ENCODE measurements around the gene INO80. TPM values are rescaled to one million over a fixed set of nuclear protein-coding genes. Genes with fewer than 3 reads are reported as not detected.

INO80 gene
- total RNA-seq, 4 donors from 2014 or later, result 25.5 to 33.0 (median 27.8) TPM

- Histone ChIP-seq H3K4me1 (no peaks in the 10 kb centered on the region), H3K27me3 (no peaks in the 10 kb centered on the region), H3K36me3 (no peaks in the 10 kb centered on the region), H3K27ac (no peak overlapping the region), H3K4me3 (no peak overlapping the region), H3K9me3 (no peaks in the 10 kb centered on the region)
- no peak for ATAC-seq
- in situ Hi-C loops (cut with MboI; ENCODE audit: low sequenced_read_pairs in 4 of 4), result no loop called here
- intact Hi-C loops (cut with DNase I; ENCODE audit: low total_unique reads), result no loop called here
- no peak for DNase-seq
- no peak for TF ChIP-seq POLR2A (IDR thresholded peaks at IDR 0.05)
- TF ChIP-seq, protein P1, sequence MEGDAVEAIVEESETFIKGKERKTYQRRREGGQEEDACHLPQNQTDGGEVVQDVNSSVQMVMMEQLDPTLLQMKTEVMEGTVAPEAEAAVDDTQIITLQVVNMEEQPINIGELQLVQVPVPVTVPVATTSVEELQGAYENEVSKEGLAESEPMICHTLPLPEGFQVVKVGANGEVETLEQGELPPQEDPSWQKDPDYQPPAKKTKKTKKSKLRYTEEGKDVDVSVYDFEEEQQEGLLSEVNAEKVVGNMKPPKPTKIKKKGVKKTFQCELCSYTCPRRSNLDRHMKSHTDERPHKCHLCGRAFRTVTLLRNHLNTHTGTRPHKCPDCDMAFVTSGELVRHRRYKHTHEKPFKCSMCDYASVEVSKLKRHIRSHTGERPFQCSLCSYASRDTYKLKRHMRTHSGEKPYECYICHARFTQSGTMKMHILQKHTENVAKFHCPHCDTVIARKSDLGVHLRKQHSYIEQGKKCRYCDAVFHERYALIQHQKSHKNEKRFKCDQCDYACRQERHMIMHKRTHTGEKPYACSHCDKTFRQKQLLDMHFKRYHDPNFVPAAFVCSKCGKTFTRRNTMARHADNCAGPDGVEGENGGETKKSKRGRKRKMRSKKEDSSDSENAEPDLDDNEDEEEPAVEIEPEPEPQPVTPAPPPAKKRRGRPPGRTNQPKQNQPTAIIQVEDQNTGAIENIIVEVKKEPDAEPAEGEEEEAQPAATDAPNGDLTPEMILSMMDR (IDR thresholded peaks at IDR 0.05 in 4 of 5, conservative IDR thresholded peaks at IDR 0.05 in 1 of 5), result no peak
Observed at GRCh38 chr15:41154412-41154811, 38.3 kb upstream of the INO80 start.

DNA sequence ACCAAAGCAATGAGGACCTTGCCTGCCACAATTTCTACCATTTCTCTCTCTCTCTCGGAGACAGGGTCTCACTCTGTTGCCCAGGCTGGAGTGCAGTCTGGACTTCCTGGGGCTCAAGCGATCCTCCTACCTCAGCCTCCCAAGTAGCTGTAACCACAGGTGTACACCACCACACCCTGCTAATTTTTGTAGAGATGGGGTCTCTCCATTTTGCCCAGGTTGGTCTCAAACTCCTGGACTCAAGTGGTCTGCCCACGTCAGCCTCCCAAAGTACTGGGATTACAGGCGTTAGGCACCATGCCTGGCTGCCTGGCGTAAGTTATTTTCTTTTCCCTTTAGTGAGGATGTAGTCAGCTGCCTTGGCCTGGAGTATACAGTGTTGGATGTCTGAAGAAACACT, 37.7 kb upstream of the INO80 start:
- no peak overlapping the region for H3K4me3 ChIP-seq
- no peak overlapping the region for H3K27ac ChIP-seq
- in situ Hi-C loops (cut with MboI; ENCODE audit: low sequenced_read_pairs in 4 of 4), result no loop called here
- H3K36me3 ChIP-seq, result no peaks in the 10 kb centered on the region
- H3K4me1 ChIP-seq, result no peaks in the 10 kb centered on the region
- no peak for DNase-seq
- intact Hi-C loops (cut with DNase I; ENCODE audit: low total_unique reads), result no loop called here
- no peaks in the 10 kb centered on the region for H3K9me3 ChIP-seq
- no peaks in the 10 kb centered on the region for H3K27me3 ChIP-seq
- no peak for TF ChIP-seq POLR2A (IDR thresholded peaks at IDR 0.05)
- TF ChIP-seq, protein P1 (IDR thresholded peaks at IDR 0.05 in 4 of 5, conservative IDR thresholded peaks at IDR 0.05 in 1 of 5), result no peak
- ATAC-seq, result no peak

DNA sequence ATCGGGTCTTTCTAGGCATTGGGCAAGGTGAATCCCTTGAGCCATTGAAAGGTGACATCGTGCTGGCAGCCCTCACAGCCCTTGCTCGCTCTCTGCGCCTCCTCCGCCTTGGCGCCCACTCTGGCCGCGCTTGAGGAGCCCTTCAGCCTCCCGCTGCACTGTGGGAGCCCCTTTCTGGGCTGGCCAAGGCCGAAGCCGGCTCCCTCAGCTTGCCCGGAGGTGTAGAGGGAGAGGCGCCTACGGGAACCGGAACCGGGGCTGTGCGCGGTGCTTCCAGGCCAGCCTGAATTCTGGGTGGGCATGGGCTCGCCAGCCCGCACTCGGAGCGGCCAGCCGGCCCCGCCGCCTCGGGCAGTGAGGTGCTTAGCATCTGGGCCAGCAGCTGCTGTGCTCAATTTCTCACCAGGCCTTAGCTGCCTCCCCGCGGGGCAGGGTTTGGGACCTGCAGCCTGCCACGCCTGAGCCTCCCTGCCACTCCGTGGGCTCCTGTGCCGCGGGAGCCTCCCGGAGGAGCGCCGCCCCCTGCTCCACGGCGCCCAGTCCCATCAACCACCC, 35.4 kb upstream of the INO80 start:
- no peak overlapping the region for H3K27ac ChIP-seq
- H3K9me3 ChIP-seq, result no peaks in the 10 kb centered on the region
- TF ChIP-seq POLR2A (IDR thresholded peaks at IDR 0.05), result no peak
- TF ChIP-seq, protein P1 (IDR thresholded peaks at IDR 0.05 in 4 of 5, conservative IDR thresholded peaks at IDR 0.05 in 1 of 5), result no peak
- no peaks in the 10 kb centered on the region for H3K36me3 ChIP-seq
- H3K4me3 ChIP-seq, result no peak overlapping the region
- ATAC-seq, result no peak
- intact Hi-C loops (cut with DNase I; ENCODE audit: low total_unique reads) (no loop called here), in situ Hi-C loops (cut with MboI; ENCODE audit: low sequenced_read_pairs in 4 of 4) (no loop called here)
- no peaks in the 10 kb centered on the region for H3K27me3 ChIP-seq
- DNase-seq, result no peak
- no peaks in the 10 kb centered on the region for H3K4me1 ChIP-seq

DNA sequence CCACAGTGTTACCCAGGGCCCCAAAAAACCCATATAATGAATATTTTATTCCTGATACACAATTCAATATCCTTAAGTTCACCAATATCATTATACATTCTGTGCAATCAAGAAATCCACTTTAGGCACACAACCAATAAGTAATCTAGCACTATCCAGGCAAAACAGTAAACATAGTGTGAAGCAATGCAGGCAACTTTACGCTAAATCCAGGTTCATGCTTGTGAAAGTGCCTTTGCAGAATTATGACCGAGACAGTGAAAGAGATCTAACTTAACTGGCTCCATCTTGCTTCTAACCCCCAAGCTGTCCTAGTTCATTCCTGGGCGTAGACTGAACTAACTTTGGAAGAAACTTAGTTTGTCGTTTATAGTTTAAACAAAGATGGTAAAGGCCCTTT, 34.2 kb upstream of the INO80 start:
- in situ Hi-C loops (cut with MboI; ENCODE audit: low sequenced_read_pairs in 4 of 4) (no loop called here), intact Hi-C loops (cut with DNase I; ENCODE audit: low total_unique reads) (no loop called here)
- TF ChIP-seq POLR2A (IDR thresholded peaks at IDR 0.05), result no peak
- TF ChIP-seq, protein P1 (IDR thresholded peaks at IDR 0.05 in 4 of 5, conservative IDR thresholded peaks at IDR 0.05 in 1 of 5), result no peak
- Histone ChIP-seq H3K4me3 (no peak overlapping the region), H3K27me3 (no peaks in the 10 kb centered on the region), H3K4me1 (no peaks in the 10 kb centered on the region), H3K36me3 (no peaks in the 10 kb centered on the region), H3K27ac (no peak overlapping the region), H3K9me3 (no peaks in the 10 kb centered on the region)
- ATAC-seq, result no peak
- DNase-seq, result no peak

DNA sequence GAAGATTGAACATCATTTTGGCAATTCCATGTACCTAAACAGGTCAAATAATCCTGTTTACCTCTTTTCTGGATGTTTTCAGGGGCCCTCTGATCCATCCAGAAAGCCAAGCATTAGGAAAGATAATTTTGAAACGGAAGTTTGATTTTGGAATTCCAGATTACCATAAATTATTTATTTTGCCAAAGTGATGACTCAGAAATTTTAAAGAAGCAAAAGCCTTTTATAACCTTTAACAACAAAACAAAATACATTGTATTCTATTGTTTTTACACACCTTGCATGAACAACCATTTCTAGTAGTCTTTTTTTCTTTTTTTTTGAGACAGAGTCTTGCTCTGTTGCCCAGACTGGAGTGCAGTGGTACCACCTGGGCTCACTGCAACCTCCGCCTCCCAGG, 32.0 kb upstream of the INO80 start:
- no peak for TF ChIP-seq POLR2A (IDR thresholded peaks at IDR 0.05)
- TF ChIP-seq, protein P1 (IDR thresholded peaks at IDR 0.05 in 4 of 5, conservative IDR thresholded peaks at IDR 0.05 in 1 of 5), result no peak
- Histone ChIP-seq H3K36me3 (no peaks in the 10 kb centered on the region), H3K9me3 (no peaks in the 10 kb centered on the region), H3K4me3 (no peak overlapping the region), H3K4me1 (no peaks in the 10 kb centered on the region), H3K27ac (no peak overlapping the region), H3K27me3 (no peaks in the 10 kb centered on the region)
- DNase-seq (no peak), ATAC-seq (no peak)
- intact Hi-C loops (cut with DNase I; ENCODE audit: low total_unique reads) (no loop called here), in situ Hi-C loops (cut with MboI; ENCODE audit: low sequenced_read_pairs in 4 of 4) (no loop called here)
